Ovary (tissue), 3 donors: ENCODE results near the gene ZNF860.

ENCODE experiments used
- CTCF ChIP-seq, 3 donors: fragments of 450-650 bp in 2 of 3; fragments of 200-600 bp in 1 of 3; IDR thresholded peaks; one replicate each; pipeline versions ENCODE4 v1.5.1 to v1.8.0; 2016 to 2022; ENCODE audit warnings: antibody characterized with exemption in 3 of 3, mild to moderate bottlenecking in 1 of 3
- POLR2A ChIP-seq: fragments of 450-650 bp; IDR thresholded peaks from one replicate; pipeline ENCODE4 v1.6.1; 2017; ENCODE audit warnings: antibody characterized with exemption, mild to moderate bottlenecking, moderate library complexity
- donor health status: DM: no; HTN: no; CAD: no.

DNA sequence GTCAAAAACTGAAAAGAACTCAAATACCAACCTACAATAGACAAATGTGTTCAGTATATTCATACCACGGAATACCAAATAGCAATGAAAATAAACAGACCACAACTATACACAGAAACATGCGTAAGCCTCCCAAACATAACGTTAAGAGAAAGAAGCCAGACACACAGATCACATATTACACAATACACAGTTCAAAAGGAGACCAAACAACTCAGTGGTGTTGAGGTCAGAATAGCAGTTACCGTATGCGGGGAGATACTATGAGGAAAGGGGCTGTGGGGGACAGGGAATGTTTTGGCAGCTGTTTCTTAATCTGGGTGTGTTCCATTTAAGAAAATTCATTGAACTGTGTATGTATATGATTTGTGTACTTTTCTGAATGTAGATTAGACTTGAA, 7.1 kb upstream of the ZNF860 start:
- TF ChIP-seq CTCF (IDR thresholded peaks at IDR 0.05) (no peak), POLR2A (no peak)
